Non-pigmented ciliary epithelial cell (primary cell): Measurements from ENCODE around the gene SPRYD3.

Experiments
- DNase-seq: peaks from one replicate; pipeline ENCODE4 v3.0.0-alpha.2; 2010; ENCODE audit warnings: low read depth

SPRYD3 gene

GRCh38 chr12:53062977-53063707, 16.0 kb downstream of the SPRYD3 start:
- no peak for DNase-seq

- no peak for DNase-seq
These were observed 16.9 kb downstream of the SPRYD3 start for GRCh38 chr12:53062011-53062961.

- no peak for DNase-seq
These were observed 17.7 kb downstream of the SPRYD3 start for GRCh38 chr12:53061404-53062010.

GRCh38 chr12:53060721-53061276, 18.4 kb downstream of the SPRYD3 start:
- DNase-seq: no peak

GRCh38 chr12:53060064-53060720, 19.0 kb downstream of the SPRYD3 start:
- no peak for DNase-seq

GRCh38 chr12:53059434-53060063, 19.6 kb downstream of the SPRYD3 start:
- no peak for DNase-seq

- DNase-seq: no peak
These were observed 20.3 kb downstream of the SPRYD3 start for GRCh38 chr12:53058674-53059433.

GRCh38 chr12:53057816-53058500, 21.2 kb downstream of the SPRYD3 start:
- no peak for DNase-seq

GRCh38 chr12:53056901-53057300, 22.3 kb downstream of the SPRYD3 start:
- DNase-seq: no peak

- no peak for DNase-seq
These were observed 22.9 kb downstream of the SPRYD3 start for GRCh38 chr12:53056296-53056695.

- DNase-seq: no peak
These were observed 23.5 kb downstream of the SPRYD3 start for GRCh38 chr12:53055471-53056266.

GRCh38 chr12:53054112-53054878, 24.9 kb downstream of the SPRYD3 start:
- peak; percentile 63 for DNase-seq

- DNase-seq: no peak
These were observed 25.7 kb downstream of the SPRYD3 start for GRCh38 chr12:53053218-53054111.

- DNase-seq: no peak
These were observed 26.6 kb downstream of the SPRYD3 start for GRCh38 chr12:53052419-53053217.

- DNase-seq: no peak
These were observed 27.2 kb downstream of the SPRYD3 start for GRCh38 chr12:53051881-53052412.
